HG03439 (cell line): ENCODE results near the gene MECP2.
A peak's percentile ranks its signal among the peaks of the same experiment; 100 is the strongest.

ENCODE experiments used
- ATAC-seq: cut with Tn5 transposase; IDR thresholded peaks from one replicate; pipeline ENCODE4 v1.9.1; 2021; ENCODE audit warnings: mild to moderate bottlenecking, moderate library complexity; ENCODE audit not compliant: unreplicated experiment

MECP2 gene

GRCh38 chrX:154019633-154020528, 77.6 kb downstream of the MECP2 start, which contains the start of gene IRAK1:
IRAK1 (minus strand) TSS chrX:154019902; CDS start chrX:154019812, 90 bp downstream.
- peak; percentile 45 for ATAC-seq

- no peak for ATAC-seq
Measured at GRCh38 chrX:154019061-154019621, 78.4 kb downstream of the MECP2 start.

GRCh38 chrX:154018518-154019060, 78.9 kb downstream of the MECP2 start:
- ATAC-seq, result no peak

- no peak for ATAC-seq
Measured at GRCh38 chrX:154017766-154018517, 79.6 kb downstream of the MECP2 start.

- ATAC-seq, result no peak
Measured at GRCh38 chrX:154016366-154017076, 81.0 kb downstream of the MECP2 start.

- no peak for ATAC-seq
Measured at GRCh38 chrX:154015581-154016264, 81.8 kb downstream of the MECP2 start.

- no peak for ATAC-seq
Measured at GRCh38 chrX:154014429-154015380, 82.8 kb downstream of the MECP2 start.

GRCh38 chrX:154013614-154014360, 83.7 kb downstream of the MECP2 start:
- no peak for ATAC-seq

- ATAC-seq, result no peak
Measured at GRCh38 chrX:154013001-154013421, 84.5 kb downstream of the MECP2 start.

- ATAC-seq, result no peak
Measured at GRCh38 chrX:154012336-154012991, 85.1 kb downstream of the MECP2 start.

GRCh38 chrX:154011376-154012335, 85.9 kb downstream of the MECP2 start:
- no peak for ATAC-seq

- ATAC-seq, result no peak
Measured at GRCh38 chrX:154010330-154011087, 87.0 kb downstream of the MECP2 start.

- ATAC-seq, result no peak
Measured at GRCh38 chrX:154008521-154008920, 89.0 kb downstream of the MECP2 start.

GRCh38 chrX:154006947-154007346, 90.6 kb downstream of the MECP2 start:
- no peak for ATAC-seq

- ATAC-seq, result no peak
Measured at GRCh38 chrX:154004315-154004714, 93.2 kb downstream of the MECP2 start.

GRCh38 chrX:154002215-154002719, 95.2 kb downstream of the MECP2 start:
- ATAC-seq, result no peak
